HepG2 (cell line): ENCODE data around the gene ZNF485. TPM values are rescaled to one million over a fixed set of nuclear protein-coding genes. Genes with fewer than 3 reads are reported as not detected.

Experiments used
- AGO1 ChIP-seq: fragments of 200-400 bp; formaldehyde crosslinking; IDR thresholded peaks from 2 replicates; pipeline ENCODE4 v1.6.1; 2017; ENCODE audit warnings: mild to moderate bottlenecking, low read depth, low read length, moderate library complexity; ENCODE audit not compliant: poor library complexity, severe bottlenecking
- CBX2 ChIP-seq, 2 experiments: fragments of 200-600 bp in 1 of 2; sonication (generic); formaldehyde crosslinking in 1 of 2; IDR thresholded peaks; 2 replicates each; pipeline versions ENCODE4 v1.7.0 to v1.8.1; 2018 to 2022; ENCODE audit warnings: low read depth in 2 of 2, low read length in 1 of 2, mild to moderate bottlenecking in 1 of 2, missing genetic modification reagents in 1 of 2
- DMAP1 ChIP-seq: IDR thresholded peaks from 2 replicates; pipeline ENCODE4 v1.6.1; 2016
- ERF ChIP-seq: IDR thresholded peaks from 2 replicates; pipeline ENCODE4 v1.6.1; 2018; ENCODE audit warnings: missing biosample characterization, missing genetic modification reagents
- FOXM1 ChIP-seq: sonication (generic); formaldehyde crosslinking; IDR thresholded peaks from 2 replicates; pipeline ENCODE4 v1.5.0; 2020; ENCODE audit warnings: missing genetic modification reagents
- HBP1 ChIP-seq: IDR thresholded peaks from 2 replicates; pipeline ENCODE4 v1.6.1; 2016; ENCODE audit warnings: low read depth, control low read depth
- KDM2A ChIP-seq: sonication (generic); formaldehyde crosslinking; IDR thresholded peaks from 2 replicates; pipeline ENCODE4 v1.4.0; 2020; ENCODE audit warnings: low read depth, missing genetic modification reagents, borderline replicate concordance
- MBD4 ChIP-seq: IDR thresholded peaks from 2 replicates; pipeline ENCODE4 v1.6.1; 2012; ENCODE audit warnings: low read length, inconsistent platforms, borderline replicate concordance
- MTA3 ChIP-seq: sonication (generic); formaldehyde crosslinking; IDR thresholded peaks from 2 replicates; pipeline ENCODE4 v1.4.0; 2020; ENCODE audit warnings: missing genetic modification reagents
- NRL ChIP-seq: sonication (generic); formaldehyde crosslinking; IDR thresholded peaks from 2 replicates; pipeline ENCODE4 v1.5.0; 2020; ENCODE audit warnings: missing genetic modification reagents, mild to moderate bottlenecking, moderate library complexity, borderline replicate concordance
- PITX1 ChIP-seq: sonication (generic); formaldehyde crosslinking; IDR thresholded peaks from 2 replicates; pipeline ENCODE4 v1.5.1; 2020; ENCODE audit warnings: mild to moderate bottlenecking, missing genetic modification reagents
- SALL1 ChIP-seq: sonication (generic); formaldehyde crosslinking; IDR thresholded peaks from 2 replicates; pipeline ENCODE4 v1.8.0; 2022; ENCODE audit warnings: mild to moderate bottlenecking, missing genetic modification reagents
- SALL2 ChIP-seq: sonication (generic); formaldehyde crosslinking; IDR thresholded peaks from 2 replicates; pipeline ENCODE4 v1.8.1; 2023; ENCODE audit warnings: mild to moderate bottlenecking, missing genetic modification reagents, inconsistent platforms
- TBX3 ChIP-seq: fragments of 450-650 bp; IDR thresholded peaks from 2 replicates; pipeline ENCODE4 v1.6.1; 2017; ENCODE audit warnings: antibody characterized with exemption, mild to moderate bottlenecking, inconsistent platforms, borderline replicate concordance
- TEAD3 ChIP-seq: optimal IDR thresholded peaks from 2 replicates; pipeline ENCODE3; 2016; ENCODE audit warnings: borderline replicate concordance
- THAP11 ChIP-seq: IDR thresholded peaks from 2 replicates; pipeline ENCODE4 v1.6.1; 2016; ENCODE audit warnings: missing biosample characterization, missing genetic modification reagents
- ZBTB3 ChIP-seq: sonication (generic); formaldehyde crosslinking; IDR thresholded peaks from 2 replicates; pipeline ENCODE4 v1.4.0; 2020; ENCODE audit warnings: low read depth, mild to moderate bottlenecking, moderate library complexity, missing genetic modification reagents, borderline replicate concordance
- ZKSCAN1 ChIP-seq: fragments of 150-350 bp; IDR thresholded peaks from 2 replicates; pipeline ENCODE4 v1.6.1; 2014; ENCODE audit warnings: low read length
- ZNF124 ChIP-seq: sonication (generic); formaldehyde crosslinking; IDR thresholded peaks from 2 replicates; pipeline ENCODE4 v1.4.0; 2020; ENCODE audit warnings: missing genetic modification reagents
- ZNF609 ChIP-seq: sonication (generic); formaldehyde crosslinking; IDR thresholded peaks from 2 replicates; pipeline ENCODE4 v1.4.0; 2020; ENCODE audit warnings: mild to moderate bottlenecking, missing genetic modification reagents, borderline replicate concordance
- ZNF724P ChIP-seq: sonication (generic); formaldehyde crosslinking; IDR thresholded peaks from 2 replicates; pipeline ENCODE4 v1.8.0; 2022; ENCODE audit warnings: missing genetic modification reagents, borderline replicate concordance
- ZNF790 ChIP-seq: sonication (generic); formaldehyde crosslinking; IDR thresholded peaks from 2 replicates; pipeline ENCODE4 v1.8.0; 2022; ENCODE audit warnings: missing genetic modification reagents, mild to moderate bottlenecking, borderline replicate concordance
- ZNF878 ChIP-seq: sonication (generic); formaldehyde crosslinking; IDR thresholded peaks from 2 replicates; pipeline ENCODE4 v1.8.1; 2023; ENCODE audit warnings: mild to moderate bottlenecking, missing genetic modification reagents, moderate library complexity
- polyA plus RNA-seq, 8 experiments: library from polyadenylated mRNA; depleted of rRNA in 3 of 8; stranded (reverse) in 7 of 8; unstranded in 1 of 8; fragments of >200 nt; fragmentation: Illumina TruSeq in 4 of 8; extraction: Trizol in 4 of 8; gene quantifications; 2 replicates each; pipeline versions ENCODE4 v1.2.1 to v1.2.3, GENCODE V29; 2011 to 2016; ENCODE audit warnings: low read depth in 4 of 8, missing spikeins in 1 of 8, mixed read lengths in 1 of 8; ENCODE audit not compliant: insufficient read depth in 1 of 8
- total RNA-seq, 5 experiments: library from RNA; depleted of rRNA; stranded (reverse); fragments of >200 nt; fragmentation: Illumina TruSeq; extraction: Trizol; gene quantifications; 2 replicates each; pipeline ENCODE4 v1.2.3, GENCODE V29; 2016; ENCODE audit warnings: low read depth in 1 of 5
- TF ChIP-seq, protein P1 (sequence below): sonication (generic); formaldehyde crosslinking; IDR thresholded peaks from 2 replicates; pipeline ENCODE4 v1.5.0; 2020; ENCODE audit warnings: missing genetic modification reagents

Gene ZNF485
- total and polyA plus RNA-seq, 2 of the 13 experiments (the other 11 are each of a cell fraction or from before 2014, with no cell fraction given), result 1.4 to 3.3 TPM

- TF ChIP-seq HBP1 (CRISPR knock-in tag), result no peak
- TF ChIP-seq FOXM1 (CRISPR knock-in tag), result no peak
- TF ChIP-seq THAP11 (CRISPR knock-in tag), result peak; percentile 100
- TF ChIP-seq, protein P1, sequence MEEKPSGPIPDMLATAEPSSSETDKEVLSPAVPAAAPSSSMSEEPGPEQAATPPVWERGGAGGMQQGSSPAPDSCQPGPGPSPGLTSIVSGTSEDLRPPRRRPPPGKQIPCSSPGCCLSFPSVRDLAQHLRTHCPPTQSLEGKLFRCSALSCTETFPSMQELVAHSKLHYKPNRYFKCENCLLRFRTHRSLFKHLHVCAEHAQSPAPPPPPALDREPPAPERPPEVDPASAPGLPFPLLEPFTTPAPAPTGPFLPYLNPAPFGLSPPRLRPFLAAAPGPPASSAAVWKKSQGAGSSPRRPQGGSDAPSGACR, result no peak
- no peak for TF ChIP-seq ZKSCAN1
- no peak for TF ChIP-seq MBD4
- TF ChIP-seq ZBTB3 (CRISPR knock-in tag), result no peak
- no peak for TF ChIP-seq ERF (CRISPR knock-in tag)
- TF ChIP-seq NRL (CRISPR knock-in tag), result 0 out of 2 replicates have a peak, but pooled peaks have one; percentile 58
- no peak for TF ChIP-seq PITX1 (CRISPR knock-in tag)
- TF ChIP-seq DMAP1, result no peak
- no peak for TF ChIP-seq ZNF609 (CRISPR knock-in tag)
- TF ChIP-seq MTA3, result no peak
- no peak for TF ChIP-seq ZNF878 (CRISPR knock-in tag)
- TF ChIP-seq TBX3, result no peak
- TF ChIP-seq SALL2 (CRISPR knock-in tag), result 0 out of 2 replicates have a peak, but pooled peaks have one; percentile 59
- TF ChIP-seq AGO1, result no peak
- TF ChIP-seq CBX2 (IDR thresholded peaks at IDR 0.05; ENCODE audit: low read depth, low read length), result no peak
- TF ChIP-seq CBX2 (CRISPR knock-in tag; IDR thresholded peaks at IDR 0.05; ENCODE audit: low read depth), result no peak
- 0 out of 2 replicates have a peak, but pooled peaks have one; percentile 22 for TF ChIP-seq ZNF124 (CRISPR knock-in tag)
- peak; percentile 24; the same call in 1 of the 2 replicates for TF ChIP-seq ZNF790 (CRISPR knock-in tag)
- TF ChIP-seq ZNF724P (CRISPR knock-in tag), result 0 out of 2 replicates have a peak, but pooled peaks have one; percentile 70
- peak; percentile 68; the same call in 1 of the 2 replicates for TF ChIP-seq KDM2A (CRISPR knock-in tag)
- TF ChIP-seq TEAD3 (CRISPR knock-in tag), result no peak
- no peak; the same call in 1 of the 2 replicates for TF ChIP-seq SALL1
These were observed 42.4 kb downstream of the ZNF485 start, which contains the start of gene ZNF32 (continued) for GRCh38 chr10:43648398-43649184.
